A549 (cell line): ENCODE measurements around the gene PSMB10.

Source experiments
- ATOH8 ChIP-seq: fragments of 250-450 bp; sonication (Bioruptor Pico); IDR thresholded peaks from 2 replicates; pipeline ENCODE4 v1.5.0; 2020; ENCODE audit warnings: low read depth, mild to moderate bottlenecking, moderate library complexity
- PBX3 ChIP-seq: IDR thresholded peaks from 2 replicates; pipeline ENCODE4 v1.6.1; 2012
- POLR2A ChIP-seq: IDR thresholded peaks from 2 replicates; pipeline ENCODE4 v1.6.1; 2012; ENCODE audit warnings: mild to moderate bottlenecking, low read length
- RFX5 ChIP-seq: fragments of 450-650 bp; IDR thresholded peaks from 2 replicates; pipeline ENCODE4 v1.7.1; 2014; ENCODE audit warnings: antibody characterized with exemption, mild to moderate bottlenecking, moderate library complexity

GRCh38 chr16:67935402-67936123 lies 1.1 kb downstream of the PSMB10 start:
- TF ChIP-seq POLR2A (peak; percentile 80), RFX5 (no peak), ATOH8 (CRISPR knock-in tag) (no peak), PBX3 (peak; percentile 59; the same call in 1 of the 2 replicates)
